HepG2 (cell line): ENCODE data around the gene FEV. TPM values are rescaled to one million over a fixed set of nuclear protein-coding genes. Genes with fewer than 3 reads are reported as not detected.

Experiments
- ATAC-seq: fragments of 200-7000 bp; cut with Tn5 transposase; 3 replicates; pipeline ENCODE4 v1.9.1; 2020; ENCODE audit warnings: mild to moderate bottlenecking, moderate library complexity
- BruUV-seq: library from RNA; stranded (reverse); fragments of 400-500 nt; replicated peaks from 2 replicates; lab custom pipeline; 2021; lab: Mats Ljungman, UMichigan
- CTCF ChIA-PET: fragments of 300-600 bp; formaldehyde crosslinking; extraction: SDS; loops from one replicate; lab custom pipeline; 2021; ENCODE audit warnings: low total read pairs, inconsistent platforms, low intra/inter-chr PET ratio; lab: Yijun Ruan, JAX
- POLR2A ChIA-PET: fragments of 350-600 bp; sonication (Branson Sonifier 250); formaldehyde crosslinking; loops from one replicate; lab custom pipeline; 2020; ENCODE audit warnings: antibody characterized with exemption, inconsistent platforms; lab: Yijun Ruan, JAX
- DNase-seq: peaks from one replicate; pipeline ENCODE4 v3.0.0-alpha.2; 2015; ENCODE audit warnings: low spot score
- FAIRE-seq: peaks from 3 replicates; lab custom pipeline; 2011; peaks lifted over from hg19 to GRCh38; lab: Jason Lieb, UNC
- H2AFZ ChIP-seq: one replicate; pipeline ENCODE4 v1.6.1; 2011; ENCODE audit warnings: low read length, inconsistent platforms
- H3K27ac ChIP-seq: fragments of 300-600 bp; 3 replicates; pipeline ENCODE4 v1.8.0; 2011; ENCODE audit warnings: mixed run types, mild to moderate bottlenecking, mixed read lengths, low read length, inconsistent platforms; ENCODE audit not compliant: insufficient read depth; ENCODE audit errors: extremely low read length
- H3K27me3 ChIP-seq, 2 experiments: fragments of 200-600 bp in 1 of 2; 2 replicates in 1 of 2; 3 replicates in 1 of 2; pipeline versions ENCODE4 v1.6.0 to v1.8.0; 2011; ENCODE audit warnings: low read length in 2 of 2, mild to moderate bottlenecking in 2 of 2, moderate library complexity in 2 of 2, inconsistent platforms in 1 of 2; ENCODE audit not compliant: insufficient read depth in 2 of 2, control insufficient read depth in 1 of 2
- H3K36me3 ChIP-seq, 2 experiments: fragments of 200-600 bp in 1 of 2; replicated peaks in 1 of 2; 2 replicates in 1 of 2; 3 replicates in 1 of 2; pipeline versions ENCODE4 v1.5.1 to v1.8.0; 2011; ENCODE audit warnings: low read length in 2 of 2, inconsistent platforms in 1 of 2; ENCODE audit not compliant: insufficient read depth in 2 of 2, control insufficient read depth in 1 of 2
- H3K4me1 ChIP-seq: 2 replicates; pipeline ENCODE4 v1.5.1; 2012; ENCODE audit warnings: low read length, inconsistent platforms; ENCODE audit not compliant: insufficient read depth
- H3K4me2 ChIP-seq: 2 replicates; pipeline ENCODE4 v1.6.0; 2011; ENCODE audit warnings: low read depth, low read length, inconsistent platforms
- H3K4me3 ChIP-seq, 3 experiments: fragments of 200-600 bp in 1 of 3; sonication (generic), shearing (Covaris generic) in 1 of 3; replicated peaks in 1 of 3; 2 replicates each; pipeline ENCODE4 v1.5.1; 2011 to 2016; ENCODE audit warnings: low read length in 3 of 3, inconsistent platforms in 2 of 3, low read depth in 2 of 3, mild to moderate bottlenecking in 2 of 3, control low read depth in 1 of 3, mixed read lengths in 1 of 3; ENCODE audit not compliant: insufficient read depth in 1 of 3
- H3K79me2 ChIP-seq: one replicate; pipeline ENCODE4 v1.6.1; 2011; ENCODE audit warnings: low read length, inconsistent platforms; ENCODE audit not compliant: insufficient read depth
- H3K9ac ChIP-seq: 2 replicates; pipeline ENCODE4 v1.6.0; 2011; ENCODE audit warnings: mild to moderate bottlenecking, low read depth, low read length, inconsistent platforms; ENCODE audit not compliant: insufficient read depth
- H3K9me3 ChIP-seq: 2 replicates; pipeline ENCODE4 v1.5.1; 2012; ENCODE audit warnings: mild to moderate bottlenecking, low read length
- H4K20me1 ChIP-seq: 2 replicates; pipeline ENCODE4 v1.6.0; 2011; ENCODE audit warnings: inconsistent platforms, mild to moderate bottlenecking, low read length, moderate library complexity; ENCODE audit not compliant: insufficient read depth
- GPN1 ChIP-seq: sonication (generic); formaldehyde crosslinking; IDR thresholded peaks from 2 replicates; pipeline ENCODE4 v1.5.1; 2020; ENCODE audit warnings: missing genetic modification reagents, borderline replicate concordance
- HNRNPL ChIP-seq: fragments of 200-400 bp; formaldehyde crosslinking; IDR thresholded peaks from 2 replicates; pipeline ENCODE4 v1.6.1; 2017; ENCODE audit warnings: mild to moderate bottlenecking, low read depth, low read length
- HOXA5 ChIP-seq: sonication (generic); formaldehyde crosslinking; IDR thresholded peaks from 2 replicates; pipeline ENCODE4 v1.4.0; 2020; ENCODE audit warnings: missing genetic modification reagents
- JARID2 ChIP-seq: sonication (generic); formaldehyde crosslinking; IDR thresholded peaks from 2 replicates; pipeline ENCODE4 v1.8.1; 2023; ENCODE audit warnings: missing genetic modification reagents, inconsistent platforms; ENCODE audit not compliant: insufficient replicate concordance
- NCOR1 ChIP-seq: fragments of 200-600 bp; sonication (generic); IDR thresholded peaks from 2 replicates; pipeline ENCODE4 v1.7.0; 2017; ENCODE audit warnings: antibody characterized with exemption, low read length, borderline replicate concordance
- NFIC ChIP-seq: IDR thresholded peaks from 2 replicates; pipeline ENCODE4 v1.6.1; 2012; ENCODE audit warnings: mild to moderate bottlenecking, low read length, inconsistent platforms
- POLR2AphosphoS2 ChIP-seq: IDR thresholded peaks from 2 replicates; pipeline ENCODE4 v1.6.1; 2011; ENCODE audit warnings: low read depth, low read length, improper control_type of control experiment
- SAP130 ChIP-seq: IDR thresholded peaks from 2 replicates; pipeline ENCODE4 v1.6.1; 2016; ENCODE audit warnings: low read depth
- ZNF160 ChIP-seq: sonication (generic); formaldehyde crosslinking; IDR thresholded peaks from 2 replicates; pipeline ENCODE4 v1.8.0; 2022; ENCODE audit warnings: mild to moderate bottlenecking, inconsistent platforms, missing genetic modification reagents
- ZNF484 ChIP-seq: sonication (generic); formaldehyde crosslinking; IDR thresholded peaks from 2 replicates; pipeline ENCODE4 v1.5.1; 2020; ENCODE audit warnings: mild to moderate bottlenecking, low read depth, missing genetic modification reagents, borderline replicate concordance
- ZNF530 ChIP-seq: sonication (generic); formaldehyde crosslinking; IDR thresholded peaks from 2 replicates; pipeline ENCODE4 v1.5.0; 2020; ENCODE audit warnings: low read depth, mild to moderate bottlenecking, missing genetic modification reagents
- ZNF724P ChIP-seq: sonication (generic); formaldehyde crosslinking; IDR thresholded peaks from 2 replicates; pipeline ENCODE4 v1.8.0; 2022; ENCODE audit warnings: missing genetic modification reagents, borderline replicate concordance
- ZNF747 ChIP-seq: sonication (generic); formaldehyde crosslinking; IDR thresholded peaks from 2 replicates; pipeline ENCODE4 v1.8.1; 2023; ENCODE audit warnings: missing genetic modification reagents, mild to moderate bottlenecking, borderline replicate concordance
- WGBS: methylation state at CpG from one replicate; pipeline ENCODE4 v1.1.6; 2017; ENCODE audit warnings: low lambda C conversion rate; 5-methylcytosine and 5-hydroxymethylcytosine counted together
- in situ Hi-C: cut with HindIII; loops from 2 replicates; pipeline ENCODE4 v1.10.0; 2017; ENCODE audit warnings: low pct_unique_long_range_greater_than_20kb; ENCODE audit not compliant: extremely low pct_ligation_motif_present
- intact Hi-C: fragments of 100-400 bp; cut with micrococcal nuclease; formaldehyde crosslinking; loops from one replicate; pipeline ENCODE4 v1.10.0; 2022; ENCODE audit not compliant: unreplicated experiment
- polyA plus RNA-seq, 8 experiments: library from polyadenylated mRNA; depleted of rRNA in 3 of 8; stranded (reverse) in 7 of 8; unstranded in 1 of 8; fragments of >200 nt; fragmentation: Illumina TruSeq in 4 of 8; extraction: Trizol in 4 of 8; gene quantifications; 2 replicates each; pipeline versions ENCODE4 v1.2.1 to v1.2.3, GENCODE V29; 2011 to 2016; ENCODE audit warnings: low read depth in 4 of 8, missing spikeins in 1 of 8, mixed read lengths in 1 of 8; ENCODE audit not compliant: insufficient read depth in 1 of 8
- total RNA-seq, 5 experiments: library from RNA; depleted of rRNA; stranded (reverse); fragments of >200 nt; fragmentation: Illumina TruSeq; extraction: Trizol; gene quantifications; 2 replicates each; pipeline ENCODE4 v1.2.3, GENCODE V29; 2016; ENCODE audit warnings: low read depth in 1 of 5
- TF ChIP-seq, protein P1 (sequence below): sonication (generic); formaldehyde crosslinking; IDR thresholded peaks from 2 replicates; pipeline ENCODE4 v1.4.0; 2020; ENCODE audit warnings: missing genetic modification reagents
- TF ChIP-seq, protein P2 (sequence below): sonication (generic); formaldehyde crosslinking; IDR thresholded peaks from 2 replicates; pipeline ENCODE4 v1.4.0; 2020; ENCODE audit warnings: missing genetic modification reagents
- TF ChIP-seq, protein P3 (sequence below): sonication (generic); formaldehyde crosslinking; IDR thresholded peaks from 2 replicates; pipeline ENCODE4 v1.4.0; 2020; ENCODE audit warnings: missing genetic modification reagents, borderline replicate concordance

FEV gene
- total and polyA plus RNA-seq, 2 of the 13 experiments (the other 11 are each of a cell fraction or from before 2014, with no cell fraction given), result not detected

DNA sequence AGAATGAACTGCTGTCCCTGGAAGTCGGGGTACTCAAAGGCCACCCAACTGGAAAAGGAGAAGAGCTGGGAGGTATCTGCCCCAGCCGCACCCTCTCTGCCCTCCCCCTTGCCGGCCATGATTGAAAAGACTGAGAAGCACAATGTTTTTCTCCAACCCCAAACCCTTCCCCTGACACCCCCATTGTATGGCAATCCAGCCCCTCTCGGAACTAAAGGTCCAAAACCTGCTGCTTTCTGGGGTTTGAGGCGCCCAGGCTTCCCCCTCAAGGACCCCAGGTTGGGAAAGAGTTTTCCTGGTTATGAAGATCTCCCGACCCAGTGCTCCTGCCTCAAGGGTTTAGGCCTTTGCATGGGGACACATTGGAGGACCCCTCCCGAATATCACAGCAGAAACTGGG is 7.2 kb upstream of the FEV start:
- 7% methylated on average over 6 of the region's 7 CpGs for WGBS
- H4K20me1 ChIP-seq, result peaks cover 24% of the 10 kb centered on the region; the same call in 1 of the 2 replicates
- H3K4me1 ChIP-seq, result peaks cover 20% of the 10 kb centered on the region
- no TSS peak for BruUV-seq
- ChIA-PET CTCF (interaction anchor here (1.2 to 1.7 kb wide), 2 partner anchors 13 to 127 kb away, joined by 3 to 7 read pairs; no protein-coding TSS in a partner anchor), POLR2A (no interaction called here)
- DNase-seq (no peak), ATAC-seq (no peak), FAIRE-seq (no peak)
- H3K79me2 ChIP-seq, result no peaks in the 10 kb centered on the region
- intact Hi-C loops (no loop called here), in situ Hi-C loops (no loop called here)
- no peak overlapping the region for H3K9ac ChIP-seq
- H3K36me3 ChIP-seq, result no peaks in the 10 kb centered on the region
- no peak overlapping the region for H3K4me2 ChIP-seq
- no peak overlapping the region for H3K4me3 ChIP-seq
- H3K27ac ChIP-seq, result no peak overlapping the region
- H3K9me3 ChIP-seq, result no peaks in the 10 kb centered on the region
- H3K27me3 ChIP-seq, result peaks cover 38 to 94% of the 10 kb centered on the region in 2 experiments
- no peak overlapping the region for H2AFZ ChIP-seq
- TF ChIP-seq, protein P1, sequence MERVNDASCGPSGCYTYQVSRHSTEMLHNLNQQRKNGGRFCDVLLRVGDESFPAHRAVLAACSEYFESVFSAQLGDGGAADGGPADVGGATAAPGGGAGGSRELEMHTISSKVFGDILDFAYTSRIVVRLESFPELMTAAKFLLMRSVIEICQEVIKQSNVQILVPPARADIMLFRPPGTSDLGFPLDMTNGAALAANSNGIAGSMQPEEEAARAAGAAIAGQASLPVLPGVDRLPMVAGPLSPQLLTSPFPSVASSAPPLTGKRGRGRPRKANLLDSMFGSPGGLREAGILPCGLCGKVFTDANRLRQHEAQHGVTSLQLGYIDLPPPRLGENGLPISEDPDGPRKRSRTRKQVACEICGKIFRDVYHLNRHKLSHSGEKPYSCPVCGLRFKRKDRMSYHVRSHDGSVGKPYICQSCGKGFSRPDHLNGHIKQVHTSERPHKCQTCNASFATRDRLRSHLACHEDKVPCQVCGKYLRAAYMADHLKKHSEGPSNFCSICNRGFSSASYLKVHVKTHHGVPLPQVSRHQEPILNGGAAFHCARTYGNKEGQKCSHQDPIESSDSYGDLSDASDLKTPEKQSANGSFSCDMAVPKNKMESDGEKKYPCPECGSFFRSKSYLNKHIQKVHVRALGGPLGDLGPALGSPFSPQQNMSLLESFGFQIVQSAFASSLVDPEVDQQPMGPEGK, result no peak
- TF ChIP-seq HNRNPL (no peak), SAP130 (CRISPR knock-in tag) (no peak), ZNF530 (no peak), ZNF724P (no peak), NFIC (no peak), JARID2 (no peak), HOXA5 (CRISPR knock-in tag) (no peak), NCOR1 (no peak), ZNF160 (CRISPR knock-in tag) (no peak), ZNF747 (CRISPR knock-in tag) (no peak), ZNF484 (no peak), POLR2AphosphoS2 (no peak), GPN1 (no peak)
- TF ChIP-seq, protein P2, sequence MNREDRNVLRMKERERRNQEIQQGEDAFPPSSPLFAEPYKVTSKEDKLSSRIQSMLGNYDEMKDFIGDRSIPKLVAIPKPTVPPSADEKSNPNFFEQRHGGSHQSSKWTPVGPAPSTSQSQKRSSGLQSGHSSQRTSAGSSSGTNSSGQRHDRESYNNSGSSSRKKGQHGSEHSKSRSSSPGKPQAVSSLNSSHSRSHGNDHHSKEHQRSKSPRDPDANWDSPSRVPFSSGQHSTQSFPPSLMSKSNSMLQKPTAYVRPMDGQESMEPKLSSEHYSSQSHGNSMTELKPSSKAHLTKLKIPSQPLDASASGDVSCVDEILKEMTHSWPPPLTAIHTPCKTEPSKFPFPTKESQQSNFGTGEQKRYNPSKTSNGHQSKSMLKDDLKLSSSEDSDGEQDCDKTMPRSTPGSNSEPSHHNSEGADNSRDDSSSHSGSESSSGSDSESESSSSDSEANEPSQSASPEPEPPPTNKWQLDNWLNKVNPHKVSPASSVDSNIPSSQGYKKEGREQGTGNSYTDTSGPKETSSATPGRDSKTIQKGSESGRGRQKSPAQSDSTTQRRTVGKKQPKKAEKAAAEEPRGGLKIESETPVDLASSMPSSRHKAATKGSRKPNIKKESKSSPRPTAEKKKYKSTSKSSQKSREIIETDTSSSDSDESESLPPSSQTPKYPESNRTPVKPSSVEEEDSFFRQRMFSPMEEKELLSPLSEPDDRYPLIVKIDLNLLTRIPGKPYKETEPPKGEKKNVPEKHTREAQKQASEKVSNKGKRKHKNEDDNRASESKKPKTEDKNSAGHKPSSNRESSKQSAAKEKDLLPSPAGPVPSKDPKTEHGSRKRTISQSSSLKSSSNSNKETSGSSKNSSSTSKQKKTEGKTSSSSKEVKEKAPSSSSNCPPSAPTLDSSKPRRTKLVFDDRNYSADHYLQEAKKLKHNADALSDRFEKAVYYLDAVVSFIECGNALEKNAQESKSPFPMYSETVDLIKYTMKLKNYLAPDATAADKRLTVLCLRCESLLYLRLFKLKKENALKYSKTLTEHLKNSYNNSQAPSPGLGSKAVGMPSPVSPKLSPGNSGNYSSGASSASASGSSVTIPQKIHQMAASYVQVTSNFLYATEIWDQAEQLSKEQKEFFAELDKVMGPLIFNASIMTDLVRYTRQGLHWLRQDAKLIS (CRISPR knock-in tag), result no peak
- TF ChIP-seq, protein P3, sequence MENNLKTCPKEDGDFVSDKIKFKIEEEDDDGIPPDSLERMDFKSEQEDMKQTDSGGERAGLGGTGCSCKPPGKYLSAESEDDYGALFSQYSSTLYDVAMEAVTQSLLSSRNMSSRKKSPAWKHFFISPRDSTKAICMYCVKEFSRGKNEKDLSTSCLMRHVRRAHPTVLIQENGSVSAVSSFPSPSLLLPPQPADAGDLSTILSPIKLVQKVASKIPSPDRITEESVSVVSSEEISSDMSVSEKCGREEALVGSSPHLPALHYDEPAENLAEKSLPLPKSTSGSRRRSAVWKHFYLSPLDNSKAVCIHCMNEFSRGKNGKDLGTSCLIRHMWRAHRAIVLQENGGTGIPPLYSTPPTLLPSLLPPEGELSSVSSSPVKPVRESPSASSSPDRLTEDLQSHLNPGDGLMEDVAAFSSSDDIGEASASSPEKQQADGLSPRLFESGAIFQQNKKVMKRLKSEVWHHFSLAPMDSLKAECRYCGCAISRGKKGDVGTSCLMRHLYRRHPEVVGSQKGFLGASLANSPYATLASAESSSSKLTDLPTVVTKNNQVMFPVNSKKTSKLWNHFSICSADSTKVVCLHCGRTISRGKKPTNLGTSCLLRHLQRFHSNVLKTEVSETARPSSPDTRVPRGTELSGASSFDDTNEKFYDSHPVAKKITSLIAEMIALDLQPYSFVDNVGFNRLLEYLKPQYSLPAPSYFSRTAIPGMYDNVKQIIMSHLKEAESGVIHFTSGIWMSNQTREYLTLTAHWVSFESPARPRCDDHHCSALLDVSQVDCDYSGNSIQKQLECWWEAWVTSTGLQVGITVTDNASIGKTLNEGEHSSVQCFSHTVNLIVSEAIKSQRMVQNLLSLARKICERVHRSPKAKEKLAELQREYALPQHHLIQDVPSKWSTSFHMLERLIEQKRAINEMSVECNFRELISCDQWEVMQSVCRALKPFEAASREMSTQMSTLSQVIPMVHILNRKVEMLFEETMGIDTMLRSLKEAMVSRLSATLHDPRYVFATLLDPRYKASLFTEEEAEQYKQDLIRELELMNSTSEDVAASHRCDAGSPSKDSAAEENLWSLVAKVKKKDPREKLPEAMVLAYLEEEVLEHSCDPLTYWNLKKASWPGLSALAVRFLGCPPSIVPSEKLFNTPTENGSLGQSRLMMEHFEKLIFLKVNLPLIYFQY (CRISPR knock-in tag), result no peak
